ENCODE data around the gene VWA5B1. TPM values are rescaled to one million over a fixed set of nuclear protein-coding genes. Genes with fewer than 3 reads are reported as not detected.

VWA5B1 gene
- total RNA-seq, 1 donor from 2014 or later: not detected

GRCh38 chr1:20351911-20352701 lies 61.4 kb downstream of the VWA5B1 start:
- intact Hi-C loops (cut with micrococcal nuclease): no loop called here
- no peak overlapping the region for H3K4me3 Mint-ChIP-seq
- POLR2A ChIA-PET: no interaction called here
- DNase-seq (no peak), ATAC-seq (ENCODE audit: low read depth) (no peak)
- no peaks in the 10 kb centered on the region for H3K36me3 Mint-ChIP-seq (ENCODE audit: low read depth)
- CTCF ChIA-PET: no interaction called here
- TF ChIP-seq, protein P1, sequence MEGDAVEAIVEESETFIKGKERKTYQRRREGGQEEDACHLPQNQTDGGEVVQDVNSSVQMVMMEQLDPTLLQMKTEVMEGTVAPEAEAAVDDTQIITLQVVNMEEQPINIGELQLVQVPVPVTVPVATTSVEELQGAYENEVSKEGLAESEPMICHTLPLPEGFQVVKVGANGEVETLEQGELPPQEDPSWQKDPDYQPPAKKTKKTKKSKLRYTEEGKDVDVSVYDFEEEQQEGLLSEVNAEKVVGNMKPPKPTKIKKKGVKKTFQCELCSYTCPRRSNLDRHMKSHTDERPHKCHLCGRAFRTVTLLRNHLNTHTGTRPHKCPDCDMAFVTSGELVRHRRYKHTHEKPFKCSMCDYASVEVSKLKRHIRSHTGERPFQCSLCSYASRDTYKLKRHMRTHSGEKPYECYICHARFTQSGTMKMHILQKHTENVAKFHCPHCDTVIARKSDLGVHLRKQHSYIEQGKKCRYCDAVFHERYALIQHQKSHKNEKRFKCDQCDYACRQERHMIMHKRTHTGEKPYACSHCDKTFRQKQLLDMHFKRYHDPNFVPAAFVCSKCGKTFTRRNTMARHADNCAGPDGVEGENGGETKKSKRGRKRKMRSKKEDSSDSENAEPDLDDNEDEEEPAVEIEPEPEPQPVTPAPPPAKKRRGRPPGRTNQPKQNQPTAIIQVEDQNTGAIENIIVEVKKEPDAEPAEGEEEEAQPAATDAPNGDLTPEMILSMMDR (IDR thresholded peaks at IDR 0.05): no peak
- H3K4me1 Mint-ChIP-seq: no peaks in the 10 kb centered on the region
- H3K9me3 Mint-ChIP-seq: no peaks in the 10 kb centered on the region
- no peak overlapping the region for H3K27ac Mint-ChIP-seq
- H3K27me3 Mint-ChIP-seq: peaks cover 13% of the 10 kb centered on the region

- intact Hi-C loops (cut with micrococcal nuclease): no loop called here
- TF ChIP-seq, protein P1 (IDR thresholded peaks at IDR 0.05): no peak
- ATAC-seq (ENCODE audit: low read depth): no peak
- no peak for DNase-seq
- H3K27me3 Mint-ChIP-seq: peaks cover 21% of the 10 kb centered on the region
- H3K4me1 Mint-ChIP-seq: no peaks in the 10 kb centered on the region
- POLR2A ChIA-PET: interaction anchor here (0.5 to 0.7 kb wide), 2 partner anchors 82 to 679 kb away, joined by 3 to 9 read pairs; no protein-coding TSS in a partner anchor
- no peaks in the 10 kb centered on the region for H3K36me3 Mint-ChIP-seq (ENCODE audit: low read depth)
- H3K4me3 Mint-ChIP-seq: no peak overlapping the region
- CTCF ChIA-PET: no interaction called here
- no peaks in the 10 kb centered on the region for H3K9me3 Mint-ChIP-seq
- H3K27ac Mint-ChIP-seq: no peak overlapping the region
Observed at GRCh38 chr1:20353836-20354235, 63.2 kb downstream of the VWA5B1 start.

- ChIA-PET POLR2A (no interaction called here), CTCF (no interaction called here)
- H3K36me3 Mint-ChIP-seq (ENCODE audit: low read depth): no peaks in the 10 kb centered on the region
- ATAC-seq (ENCODE audit: low read depth): no peak
- TF ChIP-seq, protein P1 (IDR thresholded peaks at IDR 0.05): no peak
- peaks cover 3% of the 10 kb centered on the region for H3K4me1 Mint-ChIP-seq
- no peak for DNase-seq
- no peak overlapping the region for H3K4me3 Mint-ChIP-seq
- H3K27ac Mint-ChIP-seq: no peak overlapping the region
- intact Hi-C loops (cut with micrococcal nuclease): no loop called here
- peaks cover 24% of the 10 kb centered on the region for H3K27me3 Mint-ChIP-seq
- no peaks in the 10 kb centered on the region for H3K9me3 Mint-ChIP-seq
Observed at GRCh38 chr1:20354610-20355009, 63.9 kb downstream of the VWA5B1 start.

- Mint-ChIP-seq H3K4me1 (peaks cover 3% of the 10 kb centered on the region), H3K27ac (no peak overlapping the region), H3K27me3 (peaks cover 28% of the 10 kb centered on the region), H3K9me3 (no peaks in the 10 kb centered on the region), H3K4me3 (no peak overlapping the region), H3K36me3 (ENCODE audit: low read depth) (no peaks in the 10 kb centered on the region)
- ChIA-PET POLR2A (no interaction called here), CTCF (no interaction called here)
- TF ChIP-seq, protein P1 (IDR thresholded peaks at IDR 0.05): no peak
- intact Hi-C loops (cut with micrococcal nuclease): no loop called here
- DNase-seq (no peak), ATAC-seq (ENCODE audit: low read depth) (no peak)
Observed at GRCh38 chr1:20355101-20355827, 64.6 kb downstream of the VWA5B1 start.

Measured in activated B cell treated with CpG ODN at 0.5 μM for 24 hours (primary cell).